SK-N-SH treated with all-trans-retinoic acid at 6 μM for 48 hours (cell line): ENCODE measurements around the gene HPS1.

Experiments
- ATAC-seq: fragments of 200-7000 bp; cut with Tn5 transposase; 3 replicates; pipeline ENCODE4 v1.9.1; 2020; ENCODE audit warnings: mild to moderate bottlenecking, moderate library complexity
- ARNTL ChIP-seq: fragments of 450-650 bp; formaldehyde crosslinking; IDR thresholded peaks from 2 replicates; pipeline ENCODE4 v1.5.0; 2020; ENCODE audit warnings: low read depth, mild to moderate bottlenecking, moderate library complexity, borderline replicate concordance
- BACH2 ChIP-seq: fragments of 250-450 bp; sonication (Bioruptor Pico); IDR thresholded peaks from 2 replicates; pipeline ENCODE4 v1.9.0; 2021; ENCODE audit warnings: mild to moderate bottlenecking, borderline replicate concordance
- CREB5 ChIP-seq: fragments of 250-450 bp; sonication (Bioruptor Pico); IDR thresholded peaks from 2 replicates; pipeline ENCODE4 v1.5.1; 2020; ENCODE audit warnings: low read depth, mild to moderate bottlenecking, moderate library complexity
- CSDC2 ChIP-seq: fragments of 250-450 bp; sonication (Bioruptor Pico); IDR thresholded peaks from 2 replicates; pipeline ENCODE4 v1.5.0; 2020; ENCODE audit warnings: mild to moderate bottlenecking, moderate library complexity
- CSRNP3 ChIP-seq: fragments of 250-450 bp; sonication (Bioruptor Pico); IDR thresholded peaks from 2 replicates; pipeline ENCODE4 v1.5.1; 2021; ENCODE audit warnings: mild to moderate bottlenecking, moderate library complexity
- ESRRG ChIP-seq: fragments of 250-450 bp; sonication (Bioruptor Pico); IDR thresholded peaks from 2 replicates; pipeline ENCODE4 v1.6.1; 2021; ENCODE audit warnings: mild to moderate bottlenecking
- GLIS3 ChIP-seq: fragments of 250-450 bp; sonication (Bioruptor Pico); IDR thresholded peaks from 2 replicates; pipeline ENCODE4 v1.5.0; 2020; ENCODE audit warnings: mild to moderate bottlenecking, moderate library complexity
- ISL1 ChIP-seq: fragments of 250-450 bp; sonication (Bioruptor Pico); IDR thresholded peaks from 2 replicates; pipeline ENCODE4 v2.1.2; 2022; ENCODE audit warnings: mild to moderate bottlenecking, moderate library complexity
- OSR1 ChIP-seq: fragments of 250-450 bp; sonication (Bioruptor Pico); IDR thresholded peaks from 2 replicates; pipeline ENCODE4 v1.8.0; 2022; ENCODE audit warnings: moderate library complexity, mild to moderate bottlenecking, inconsistent platforms
- PATZ1 ChIP-seq: fragments of 250-450 bp; sonication (Bioruptor Pico); IDR thresholded peaks from 2 replicates; pipeline ENCODE4 v1.8.0; 2020; ENCODE audit warnings: mild to moderate bottlenecking, moderate library complexity, borderline replicate concordance
- PPARA ChIP-seq: fragments of 250-450 bp; sonication (Bioruptor Pico); IDR thresholded peaks from 2 replicates; pipeline ENCODE4 v1.5.0; 2020; ENCODE audit warnings: mild to moderate bottlenecking, borderline replicate concordance
- RARB ChIP-seq: fragments of 250-450 bp; sonication (Bioruptor Pico); IDR thresholded peaks from 2 replicates; pipeline ENCODE4 v1.8.0; 2021; ENCODE audit warnings: mild to moderate bottlenecking, moderate library complexity
- SNAI2 ChIP-seq: fragments of 250-450 bp; sonication (Bioruptor Pico); IDR thresholded peaks from 2 replicates; pipeline ENCODE4 v1.5.0; 2020; ENCODE audit warnings: mild to moderate bottlenecking, moderate library complexity
- TCF4 ChIP-seq: fragments of 250-450 bp; sonication (Bioruptor Pico); IDR thresholded peaks from 2 replicates; pipeline ENCODE4 v1.8.0; 2021; ENCODE audit warnings: mild to moderate bottlenecking, moderate library complexity, borderline replicate concordance
- TOX ChIP-seq: fragments of 250-450 bp; sonication (Bioruptor Pico); IDR thresholded peaks from 2 replicates; pipeline ENCODE4 v1.8.0; 2021; ENCODE audit warnings: mild to moderate bottlenecking, moderate library complexity, borderline replicate concordance
- TSHZ2 ChIP-seq: fragments of 250-450 bp; sonication (Bioruptor Pico); IDR thresholded peaks from 2 replicates; pipeline ENCODE4 v1.5.0; 2020; ENCODE audit warnings: mild to moderate bottlenecking, moderate library complexity
- ZC3H10 ChIP-seq: fragments of 250-450 bp; sonication (Bioruptor Pico); IDR thresholded peaks from 2 replicates; pipeline ENCODE4 v1.5.1; 2021; ENCODE audit warnings: mild to moderate bottlenecking, moderate library complexity
- ZFP3 ChIP-seq: fragments of 250-450 bp; sonication (Bioruptor Pico); IDR thresholded peaks from 2 replicates; pipeline ENCODE4 v1.5.0; 2020; ENCODE audit warnings: mild to moderate bottlenecking, moderate library complexity
- ZFP30 ChIP-seq: fragments of 450-650 bp; formaldehyde crosslinking; IDR thresholded peaks from 2 replicates; pipeline ENCODE4 v1.5.0; 2022; ENCODE audit warnings: mild to moderate bottlenecking, moderate library complexity
- ZNF565 ChIP-seq: fragments of 450-650 bp; formaldehyde crosslinking; conservative IDR thresholded peaks from 2 replicates; pipeline ENCODE4 v1.5.0; 2020; ENCODE audit warnings: low read depth, mild to moderate bottlenecking, moderate library complexity
- ZNF8 ChIP-seq: fragments of 450-650 bp; formaldehyde crosslinking; IDR thresholded peaks from 2 replicates; pipeline ENCODE4 v1.5.0; 2020; ENCODE audit warnings: mild to moderate bottlenecking, moderate library complexity

Gene HPS1

GRCh38 chr10:98431016-98431415 is 15.7 kb downstream of the HPS1 start (continued):
- TF ChIP-seq PATZ1 (CRISPR knock-in tag) (no peak), RARB (no peak), ESRRG (no peak), TSHZ2 (CRISPR knock-in tag) (no peak), BACH2 (CRISPR knock-in tag) (no peak), GLIS3 (CRISPR knock-in tag) (no peak), ZFP30 (CRISPR knock-in tag) (no peak), PPARA (no peak)
- TF ChIP-seq, all 23 proteins: peak for 0

GRCh38 chr10:98430427-98430826 is 16.3 kb downstream of the HPS1 start:
- ATAC-seq: no peak
- TF ChIP-seq TCF4: no peak
- TF ChIP-seq ISL1 (CRISPR knock-in tag): no peak
- TF ChIP-seq PPARA: no peak
- no peak for TF ChIP-seq ZNF565
- TF ChIP-seq ARNTL (CRISPR knock-in tag): no peak
- TF ChIP-seq CSRNP3 (CRISPR knock-in tag): no peak
- TF ChIP-seq PATZ1 (CRISPR knock-in tag): no peak
- TF ChIP-seq ZNF8: no peak
- no peak for TF ChIP-seq CREB5
- TF ChIP-seq TOX (CRISPR knock-in tag): no peak
- TF ChIP-seq RARB: no peak
- TF ChIP-seq BACH2 (CRISPR knock-in tag): no peak
- TF ChIP-seq ZFP3: no peak
- no peak for TF ChIP-seq ZC3H10 (CRISPR knock-in tag)
- no peak for TF ChIP-seq SNAI2

GRCh38 chr10:98429320-98430072 is 17.2 kb downstream of the HPS1 start:
- no peak for ATAC-seq
- TF ChIP-seq GLIS3 (CRISPR knock-in tag) (no peak), PPARA (no peak), ZC3H10 (CRISPR knock-in tag) (no peak), ZNF8 (no peak), TOX (CRISPR knock-in tag) (no peak), ZFP3 (no peak), RARB (no peak), CSRNP3 (CRISPR knock-in tag) (no peak), BACH2 (CRISPR knock-in tag) (no peak), SNAI2 (no peak), OSR1 (CRISPR knock-in tag) (no peak), TCF4 (no peak), CSDC2 (no peak)
